VCaP (cell line): ENCODE results near the gene STXBP1.

Source experiments
- H3K27ac ChIP-seq: fragments of 450-650 bp; 2 replicates; pipeline ENCODE4 v1.5.1; 2017
- CTCF ChIP-seq: fragments of 450-650 bp; conservative IDR thresholded peaks from 2 replicates; pipeline ENCODE4 v1.5.1; 2017; ENCODE audit warnings: mild to moderate bottlenecking, moderate library complexity

STXBP1 gene

GRCh38 chr9:127735530-127736185 lies 123.6 kb downstream of the STXBP1 start:
- peak overlapping the region; percentile 91 for H3K27ac ChIP-seq
- TF ChIP-seq CTCF: peak; percentile 48

GRCh38 chr9:127738666-127739065 lies 126.6 kb downstream of the STXBP1 start:
- peak overlapping the region; percentile 34; the same call in 1 of the 2 replicates for H3K27ac ChIP-seq
- no peak for TF ChIP-seq CTCF

GRCh38 chr9:127739614-127740330 lies 127.7 kb downstream of the STXBP1 start:
- no peak for TF ChIP-seq CTCF
- H3K27ac ChIP-seq: no peak overlapping the region

GRCh38 chr9:127741831-127742434 lies 129.9 kb downstream of the STXBP1 start:
- TF ChIP-seq CTCF: no peak
- H3K27ac ChIP-seq: no peak overlapping the region
